Common myeloid progenitor, CD34-positive (primary cell): ENCODE results near the gene DENND2C.

Experiments used
- CTCF ChIA-PET: fragments of 350-600 bp; sonication (Branson Sonifier 250); formaldehyde crosslinking; loops from one replicate; lab custom pipeline; 2021; ENCODE audit warnings: antibody characterized with exemption; lab: Charles Lee
- POLR2A ChIA-PET: fragments of 350-600 bp; sonication (Branson Sonifier 250); formaldehyde crosslinking; loops from one replicate; lab custom pipeline; 2021; ENCODE audit warnings: antibody characterized with exemption; lab: Charles Lee
- DNase-seq, 3 donors: peaks; one replicate each; pipeline versions ENCODE4 v3.0.0 to v3.0.0-alpha.2; 2013
- H3K27ac ChIP-seq, 2 experiments: 1 replicate in 1 of 2; 2 replicates in 1 of 2; pipeline ENCODE4 v1.7.0; 2013; ENCODE audit warnings: inconsistent platforms in 2 of 2, low read length in 2 of 2, mild to moderate bottlenecking in 2 of 2, low read depth in 1 of 2, moderate library complexity in 1 of 2; ENCODE audit not compliant: severe bottlenecking in 2 of 2, insufficient read depth in 1 of 2, poor library complexity in 1 of 2
- H3K27me3 ChIP-seq, 5 experiments: replicated peaks in 2 of 5; 1 replicate in 3 of 5; 2 replicates in 2 of 5; pipeline versions ENCODE4 v1.6.1 to v1.7.0; 2013; ENCODE audit warnings: low read length in 4 of 5, mild to moderate bottlenecking in 2 of 5, moderate library complexity in 2 of 5, inconsistent platforms in 1 of 5; ENCODE audit not compliant: insufficient read depth in 5 of 5, control insufficient read depth in 4 of 5
- H3K36me3 ChIP-seq, 4 experiments: 1 replicate in 2 of 4; 2 replicates in 2 of 4; pipeline versions ENCODE4 v1.6.1 to v1.7.0; 2013; ENCODE audit warnings: low read length in 3 of 4, control low read depth in 1 of 4, mild to moderate bottlenecking in 1 of 4; ENCODE audit not compliant: control insufficient read depth in 4 of 4, insufficient read depth in 4 of 4
- H3K4me1 ChIP-seq, 4 experiments: 1 replicate in 3 of 4; 2 replicates in 1 of 4; pipeline versions ENCODE4 v1.6.1 to v1.7.1; 2013; ENCODE audit warnings: low read length in 3 of 4, mild to moderate bottlenecking in 3 of 4, control low read depth in 1 of 4, inconsistent platforms in 1 of 4, moderate library complexity in 1 of 4; ENCODE audit not compliant: control insufficient read depth in 4 of 4, insufficient read depth in 4 of 4; ENCODE audit errors: control extremely low read depth in 1 of 4
- H3K4me3 ChIP-seq, 7 experiments: 1 replicate in 4 of 7; 2 replicates in 3 of 7; pipeline versions ENCODE4 v1.5.1 to v1.7.0; 2013; ENCODE audit warnings: mild to moderate bottlenecking in 7 of 7, low read length in 6 of 7, moderate library complexity in 6 of 7, inconsistent platforms in 2 of 7, low read depth in 2 of 7, control low read depth in 1 of 7; ENCODE audit not compliant: insufficient read depth in 4 of 7, control insufficient read depth in 1 of 7; ENCODE audit errors: extremely low read depth in 1 of 7
- H3K9me3 ChIP-seq, 5 experiments: 1 replicate in 4 of 5; 2 replicates in 1 of 5; pipeline versions ENCODE4 v1.6.1 to v1.7.1; 2013; ENCODE audit warnings: low read length in 4 of 5, mild to moderate bottlenecking in 2 of 5, inconsistent platforms in 1 of 5, low read depth in 1 of 5, moderate library complexity in 1 of 5; ENCODE audit not compliant: control insufficient read depth in 4 of 5, insufficient read depth in 2 of 5; ENCODE audit errors: control extremely low read depth in 1 of 5
- WGBS: methylation state at CpG from one replicate; pipeline ENCODE4 v1.1.5; 2013; ENCODE audit not compliant: insufficient coverage; 5-methylcytosine and 5-hydroxymethylcytosine counted together

Gene DENND2C

DNA sequence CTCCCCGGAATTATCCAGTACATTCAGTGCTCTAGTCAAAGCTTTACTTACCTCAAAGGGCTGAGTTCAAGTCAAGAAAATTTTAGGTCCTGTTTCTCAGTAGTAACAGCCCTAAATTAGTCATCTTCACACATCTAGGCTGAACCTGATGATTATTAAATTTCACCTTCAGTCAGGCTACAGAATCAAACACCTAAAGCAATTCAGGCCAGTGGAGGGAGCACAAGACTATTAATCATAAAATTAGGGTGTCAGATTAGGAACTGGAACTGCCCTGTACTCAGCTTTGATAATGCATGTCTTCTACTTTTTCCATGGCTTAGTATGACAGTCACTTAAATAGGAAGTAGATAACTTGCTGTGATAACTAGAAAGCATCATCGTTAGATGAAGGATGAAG lies 60.0 kb downstream of the DENND2C start:
- Histone ChIP-seq H3K27ac (no peak overlapping the region), H3K4me1 (no peaks in the 10 kb centered on the region), H3K36me3 (no peaks in the 10 kb centered on the region), H3K9me3 (no peaks in the 10 kb centered on the region), H3K27me3 (no peaks in the 10 kb centered on the region), H3K4me3 (no peak overlapping the region)
- DNase-seq: no peak
- CTCF ChIA-PET: interaction anchor here (1.5 kb wide), 1 partner anchor 9 kb away, joined by 5 read pairs; no protein-coding TSS in a partner anchor
- POLR2A ChIA-PET: no interaction called here
- 100% methylated on average over 1 of the region's 2 CpGs for WGBS

DNA sequence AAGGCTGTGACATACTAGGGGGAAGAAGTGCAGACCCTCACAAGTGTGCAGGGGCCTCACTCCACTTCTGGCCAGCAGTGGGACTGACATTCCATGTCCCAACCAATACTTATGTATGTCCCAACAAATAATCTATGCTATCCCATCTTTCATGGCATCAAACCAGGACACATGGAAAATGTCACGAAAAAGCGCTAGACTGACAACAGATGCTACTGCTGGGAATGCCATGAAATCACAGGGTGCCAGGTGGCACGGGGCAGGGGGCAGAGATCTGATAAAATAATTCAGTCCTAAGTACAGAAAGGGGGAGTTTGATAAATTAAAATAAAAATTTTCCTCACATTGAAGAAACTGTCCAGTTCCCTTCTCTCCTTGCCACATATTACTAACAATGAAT lies 60.8 kb downstream of the DENND2C start:
- no peaks in the 10 kb centered on the region for H3K4me1 ChIP-seq
- 90% methylated on average over 2 of the region's 3 CpGs for WGBS
- H3K4me3 ChIP-seq: no peak overlapping the region
- no peaks in the 10 kb centered on the region for H3K27me3 ChIP-seq
- H3K36me3 ChIP-seq: no peaks in the 10 kb centered on the region
- no peak for DNase-seq
- ChIA-PET CTCF (interaction anchor here (1.5 kb wide), 1 partner anchor 8 kb away, joined by 5 read pairs; no protein-coding TSS in a partner anchor), POLR2A (no interaction called here)
- H3K9me3 ChIP-seq: no peaks in the 10 kb centered on the region
- H3K27ac ChIP-seq: no peak overlapping the region

DNA sequence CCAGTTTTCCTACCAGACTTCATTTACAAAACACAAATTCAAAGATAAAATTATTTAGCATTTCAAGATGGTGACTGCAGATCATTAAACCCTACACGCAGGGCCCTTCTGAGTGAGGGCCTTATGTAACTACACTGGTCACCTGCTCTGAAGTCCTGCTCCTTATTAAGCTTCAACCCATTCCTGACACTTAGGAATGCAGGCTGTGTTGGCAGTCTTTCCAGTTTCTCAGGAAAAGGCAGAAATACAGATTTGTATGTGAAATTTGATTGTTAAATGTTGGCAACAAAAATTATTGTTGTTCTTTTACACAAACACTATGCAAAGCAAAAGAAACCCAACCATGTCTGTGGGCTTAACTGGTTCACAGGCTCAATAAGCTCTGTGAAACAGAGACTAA lies 62.6 kb downstream of the DENND2C start:
- ChIA-PET POLR2A (no interaction called here), CTCF (no interaction called here)
- WGBS: 100% methylated on average over 1 of the region's 1 CpG
- Histone ChIP-seq H3K4me1 (no peaks in the 10 kb centered on the region), H3K27me3 (peaks cover 0 to 2% (median 0%) of the 10 kb centered on the region in 5 experiments), H3K9me3 (peaks cover 0 to 3% (median 0%) of the 10 kb centered on the region in 5 experiments), H3K27ac (no peak overlapping the region), H3K36me3 (no peaks in the 10 kb centered on the region), H3K4me3 (no peak overlapping the region)
- DNase-seq: no peak

DNA sequence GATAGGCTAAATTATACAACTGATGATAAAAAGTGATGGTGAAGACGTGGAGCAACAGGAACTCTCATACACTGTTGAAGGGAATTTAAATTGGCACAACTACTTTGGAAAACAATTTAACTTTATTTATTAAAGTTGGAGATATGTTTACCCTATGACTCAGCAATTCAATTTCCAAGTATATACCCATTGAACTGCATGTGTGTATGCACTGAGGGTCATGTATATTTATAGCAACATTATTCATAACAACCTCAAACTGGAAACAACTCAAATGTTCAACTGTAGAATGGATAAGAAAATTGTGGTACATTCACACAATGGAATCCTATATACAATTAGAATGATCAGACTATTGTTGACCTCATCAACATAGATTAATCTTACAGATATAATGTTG lies 71.9 kb downstream of the DENND2C start:
- no peaks in the 10 kb centered on the region for H3K4me1 ChIP-seq
- WGBS: no CpG with 5 or more reads among the region's 1 CpG
- peaks cover 0 to 6% (median 0%) of the 10 kb centered on the region in 5 experiments for H3K27me3 ChIP-seq
- no peaks in the 10 kb centered on the region for H3K36me3 ChIP-seq
- POLR2A ChIA-PET: no interaction called here
- no peak overlapping the region for H3K27ac ChIP-seq
- no peaks in the 10 kb centered on the region for H3K9me3 ChIP-seq
- DNase-seq: no peak
- CTCF ChIA-PET: no interaction called here
- H3K4me3 ChIP-seq: no peak overlapping the region

DNA sequence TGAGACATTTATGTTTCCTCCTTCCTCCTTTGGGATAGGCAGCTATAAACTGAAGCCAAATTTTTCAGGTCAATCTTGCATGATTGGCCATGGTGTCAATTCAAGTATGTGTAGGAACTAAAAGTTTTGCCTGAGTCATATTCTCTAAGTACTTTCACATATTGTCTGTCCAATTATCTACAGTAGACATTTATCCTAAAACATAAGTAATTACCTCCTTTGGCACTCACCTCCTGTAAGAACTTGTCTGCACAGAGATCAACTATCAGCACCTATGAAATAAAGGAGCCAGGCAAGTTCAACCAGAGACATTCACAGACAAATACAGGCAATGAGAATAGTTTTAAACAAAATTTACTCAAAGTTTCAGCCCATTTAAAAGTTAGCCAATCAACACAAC lies 74.2 kb downstream of the DENND2C start:
- CTCF ChIA-PET: no interaction called here
- POLR2A ChIA-PET: no interaction called here
- DNase-seq: no peak

DNA sequence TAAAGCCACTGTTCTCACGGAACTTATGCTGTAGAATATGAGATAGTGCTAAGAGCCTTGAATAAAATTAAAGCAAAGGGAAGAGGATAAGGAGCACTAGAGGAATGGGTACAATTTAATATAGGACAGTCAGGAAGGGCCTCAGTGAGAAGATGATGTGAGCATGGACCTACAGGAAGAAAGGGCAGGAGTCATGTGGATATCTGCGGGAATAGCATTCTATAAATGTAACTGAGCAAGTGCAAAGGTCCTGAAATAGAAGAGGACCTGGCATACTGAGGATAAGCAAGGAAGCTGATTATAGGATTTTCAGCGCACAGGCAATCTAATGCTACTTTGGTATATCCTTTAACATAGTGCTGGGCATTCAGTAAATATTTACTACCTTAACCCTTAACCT lies 75.8 kb downstream of the DENND2C start:
- CTCF ChIA-PET: no interaction called here
- H3K27me3 ChIP-seq: peaks cover 0 to 6% (median 2%) of the 10 kb centered on the region in 5 experiments
- WGBS: 100% methylated on average over 1 of the region's 3 CpGs

More for the DNA sequence above, 74.2 kb downstream of the DENND2C start:
- H3K36me3 ChIP-seq: no peaks in the 10 kb centered on the region
- H3K27me3 ChIP-seq: peaks cover 0 to 6% (median 0%) of the 10 kb centered on the region in 5 experiments
- no peak overlapping the region for H3K4me3 ChIP-seq
- no peaks in the 10 kb centered on the region for H3K9me3 ChIP-seq
- no peak overlapping the region for H3K27ac ChIP-seq
- H3K4me1 ChIP-seq: no peaks in the 10 kb centered on the region

DNA sequence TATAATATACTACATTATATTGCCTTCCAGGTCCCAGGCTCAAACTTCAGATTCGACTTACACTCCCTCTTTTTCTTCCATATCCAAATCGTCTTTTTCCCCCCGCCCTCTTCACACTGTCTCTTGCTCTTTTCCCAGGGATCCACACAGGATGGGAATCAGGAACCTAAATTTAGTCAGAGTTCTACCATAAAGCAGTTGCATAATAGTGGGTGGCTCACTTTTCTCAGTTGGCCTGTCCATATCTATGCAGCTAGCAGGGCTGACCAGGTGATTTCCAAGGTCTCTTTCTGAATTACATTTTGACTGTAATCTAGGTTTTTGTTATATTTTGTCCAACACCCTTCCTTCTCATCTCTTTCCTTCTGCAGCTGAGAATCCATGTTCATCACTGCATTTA lies 80.7 kb downstream of the DENND2C start:
- peaks cover 0 to 5% (median 4%) of the 10 kb centered on the region in 5 experiments for H3K27me3 ChIP-seq
- CTCF ChIA-PET: no interaction called here
- H3K36me3 ChIP-seq: no peaks in the 10 kb centered on the region
- POLR2A ChIA-PET: no interaction called here
- no peak for DNase-seq
- no peak overlapping the region for H3K4me3 ChIP-seq
- 81% methylated on average over 3 of the region's 3 CpGs for WGBS
- no peak overlapping the region for H3K27ac ChIP-seq
- no peaks in the 10 kb centered on the region for H3K9me3 ChIP-seq
- no peaks in the 10 kb centered on the region for H3K4me1 ChIP-seq

More for the DNA sequence above, 75.8 kb downstream of the DENND2C start:
- no peak overlapping the region for H3K27ac ChIP-seq
- no peaks in the 10 kb centered on the region for H3K9me3 ChIP-seq
- no peak for DNase-seq
- H3K4me1 ChIP-seq: no peaks in the 10 kb centered on the region
- H3K36me3 ChIP-seq: no peaks in the 10 kb centered on the region
- no peak overlapping the region for H3K4me3 ChIP-seq
- POLR2A ChIA-PET: no interaction called here
